IMR-90 (cell line): ENCODE results near the gene AK1.

Experiments
- BHLHE40 ChIP-seq: fragments of 150-350 bp; IDR thresholded peaks from 2 replicates; pipeline ENCODE4 v1.6.1; 2016; ENCODE audit warnings: mild to moderate bottlenecking, low read depth, low read length
- CEBPB ChIP-seq: IDR thresholded peaks from 2 replicates; pipeline ENCODE4 v1.6.1; 2012; ENCODE audit warnings: low read depth, low read length, improper control_type of control experiment
- FOS ChIP-seq: fragments of 150-350 bp; IDR thresholded peaks from 2 replicates; pipeline ENCODE4 v1.6.1; 2016; ENCODE audit warnings: low read depth, low read length
- POLR2A ChIP-seq: IDR thresholded peaks from 2 replicates; pipeline ENCODE4 v1.6.1; 2012; ENCODE audit warnings: mild to moderate bottlenecking, low read depth, low read length
- RFX5 ChIP-seq: IDR thresholded peaks from 2 replicates; pipeline ENCODE4 v1.8.0; 2012; ENCODE audit warnings: low read depth, mild to moderate bottlenecking, low read length, moderate library complexity
- TF ChIP-seq, protein P1 (sequence below): conservative IDR thresholded peaks from 2 replicates; pipeline ENCODE4 v1.5.1; 2012; ENCODE audit warnings: mild to moderate bottlenecking, low read depth, low read length, improper control_type of control experiment
- TF ChIP-seq, protein P2 (sequence below): fragments of 150-350 bp; IDR thresholded peaks from 2 replicates; pipeline ENCODE4 v1.6.1; 2017; ENCODE audit warnings: mild to moderate bottlenecking, antibody characterized with exemption, low read length, low read depth

DNA sequence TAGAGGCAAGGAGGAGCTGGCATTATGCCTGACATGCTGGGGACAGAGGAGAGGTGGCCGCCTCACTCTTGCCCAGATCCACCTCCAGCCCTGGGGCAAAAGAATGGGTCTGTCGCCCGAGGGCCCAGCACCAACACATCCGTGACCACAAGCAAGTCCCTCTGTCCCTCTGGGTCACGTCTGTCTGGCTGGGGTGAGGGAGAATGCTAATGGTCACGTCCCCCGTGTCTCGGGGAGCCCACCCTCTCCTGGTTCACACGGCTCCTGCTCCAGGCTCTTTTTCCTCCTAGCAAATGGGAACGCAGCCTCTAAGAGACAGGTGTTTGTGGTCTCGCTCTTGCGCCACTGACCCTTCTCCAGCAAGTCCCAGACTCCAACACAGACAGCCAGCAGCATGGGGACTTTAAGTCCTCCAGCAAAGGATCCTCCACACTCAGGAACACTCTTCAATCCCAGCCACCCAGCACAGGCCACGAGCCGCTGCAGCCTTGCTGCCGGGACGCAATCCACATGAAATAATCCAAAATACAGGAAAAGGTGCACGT, 27.1 kb downstream of the AK1 start:
- TF ChIP-seq, protein P1, sequence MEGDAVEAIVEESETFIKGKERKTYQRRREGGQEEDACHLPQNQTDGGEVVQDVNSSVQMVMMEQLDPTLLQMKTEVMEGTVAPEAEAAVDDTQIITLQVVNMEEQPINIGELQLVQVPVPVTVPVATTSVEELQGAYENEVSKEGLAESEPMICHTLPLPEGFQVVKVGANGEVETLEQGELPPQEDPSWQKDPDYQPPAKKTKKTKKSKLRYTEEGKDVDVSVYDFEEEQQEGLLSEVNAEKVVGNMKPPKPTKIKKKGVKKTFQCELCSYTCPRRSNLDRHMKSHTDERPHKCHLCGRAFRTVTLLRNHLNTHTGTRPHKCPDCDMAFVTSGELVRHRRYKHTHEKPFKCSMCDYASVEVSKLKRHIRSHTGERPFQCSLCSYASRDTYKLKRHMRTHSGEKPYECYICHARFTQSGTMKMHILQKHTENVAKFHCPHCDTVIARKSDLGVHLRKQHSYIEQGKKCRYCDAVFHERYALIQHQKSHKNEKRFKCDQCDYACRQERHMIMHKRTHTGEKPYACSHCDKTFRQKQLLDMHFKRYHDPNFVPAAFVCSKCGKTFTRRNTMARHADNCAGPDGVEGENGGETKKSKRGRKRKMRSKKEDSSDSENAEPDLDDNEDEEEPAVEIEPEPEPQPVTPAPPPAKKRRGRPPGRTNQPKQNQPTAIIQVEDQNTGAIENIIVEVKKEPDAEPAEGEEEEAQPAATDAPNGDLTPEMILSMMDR = no peak
- no peak for TF ChIP-seq POLR2A
- no peak for TF ChIP-seq FOS
- no peak for TF ChIP-seq CEBPB
- no peak for TF ChIP-seq RFX5
- TF ChIP-seq BHLHE40 = no peak
- TF ChIP-seq, protein P2, sequence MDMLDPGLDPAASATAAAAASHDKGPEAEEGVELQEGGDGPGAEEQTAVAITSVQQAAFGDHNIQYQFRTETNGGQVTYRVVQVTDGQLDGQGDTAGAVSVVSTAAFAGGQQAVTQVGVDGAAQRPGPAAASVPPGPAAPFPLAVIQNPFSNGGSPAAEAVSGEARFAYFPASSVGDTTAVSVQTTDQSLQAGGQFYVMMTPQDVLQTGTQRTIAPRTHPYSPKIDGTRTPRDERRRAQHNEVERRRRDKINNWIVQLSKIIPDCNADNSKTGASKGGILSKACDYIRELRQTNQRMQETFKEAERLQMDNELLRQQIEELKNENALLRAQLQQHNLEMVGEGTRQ = no peak
